K562 (cell line): ENCODE results near the gene CADM2. TPM values are rescaled to one million over a fixed set of nuclear protein-coding genes. Genes with fewer than 3 reads are reported as not detected.

Experiments used
- ATAC-seq: fragments of 200-7000 bp; cut with Tn5 transposase; 3 replicates; pipeline ENCODE4 v1.9.1; 2020; ENCODE audit warnings: moderate library complexity
- BruUV-seq: library from RNA; stranded (reverse); fragments of 400-500 nt; replicated peaks from 2 replicates; lab custom pipeline; 2021; lab: Mats Ljungman, UMichigan
- CTCF ChIA-PET: fragments of 300-600 bp; formaldehyde crosslinking; extraction: SDS; loops from one replicate; lab custom pipeline; 2021; ENCODE audit warnings: low intra/inter-chr PET ratio; lab: Yijun Ruan, JAX
- POLR2A ChIA-PET: fragments of 300-600, 350-650 bp; sonication (Branson Sonifier 250); formaldehyde crosslinking; extraction: SDS; loops from one replicate; lab custom pipeline; 2021; ENCODE audit warnings: antibody characterized with exemption, inconsistent platforms; lab: Yijun Ruan, JAX
- DNase-seq, 4 experiments: peaks; one replicate each; pipeline versions ENCODE4 v3.0.0 to v3.0.0-alpha.2; 2011 to 2018; ENCODE audit warnings: low spot score in 3 of 4, mixed read lengths in 3 of 4; ENCODE audit errors: extremely low read depth in 1 of 4
- FAIRE-seq: peaks from 2 replicates; lab custom pipeline; 2011; peaks lifted over from hg19 to GRCh38; lab: Jason Lieb, UNC
- H2AFZ ChIP-seq: 2 replicates; pipeline ENCODE4 v1.6.0; 2011; ENCODE audit warnings: low read depth, low read length, control low read depth, inconsistent platforms
- H3K27ac ChIP-seq: fragments of 200-600 bp; 3 replicates; pipeline ENCODE4 v1.8.0; 2011; ENCODE audit warnings: low read depth, mild to moderate bottlenecking, control low read depth, inconsistent platforms, low read length, moderate library complexity, mixed read lengths; ENCODE audit errors: extremely low read depth
- H3K27me3 ChIP-seq, 2 experiments: fragments of 300-600 bp in 1 of 2; 2 replicates in 1 of 2; 3 replicates in 1 of 2; pipeline versions ENCODE4 v1.6.0 to v1.8.0; 2011; ENCODE audit warnings: inconsistent platforms in 2 of 2, low read length in 2 of 2, mild to moderate bottlenecking in 1 of 2, mixed read lengths in 1 of 2, moderate library complexity in 1 of 2; ENCODE audit not compliant: control insufficient read depth in 2 of 2, insufficient read depth in 2 of 2
- H3K36me3 ChIP-seq: fragments of 300-600 bp; 3 replicates; pipeline ENCODE4 v1.8.0; 2011; ENCODE audit warnings: mild to moderate bottlenecking, low read length, inconsistent platforms; ENCODE audit not compliant: control insufficient read depth, insufficient read depth
- H3K4me1 ChIP-seq, 2 experiments: fragments of 200-600 bp in 1 of 2; replicated peaks in 1 of 2; 2 replicates in 1 of 2; 3 replicates in 1 of 2; pipeline versions ENCODE4 v1.5.1 to v1.8.0; 2011; ENCODE audit warnings: inconsistent platforms in 2 of 2, low read length in 2 of 2, mild to moderate bottlenecking in 1 of 2, mixed read lengths in 1 of 2, moderate library complexity in 1 of 2; ENCODE audit not compliant: control insufficient read depth in 2 of 2, insufficient read depth in 2 of 2
- H3K4me2 ChIP-seq: 2 replicates; pipeline ENCODE4 v1.6.1; 2011; ENCODE audit warnings: low read length, control low read depth, inconsistent platforms, mixed read lengths; ENCODE audit not compliant: insufficient read depth
- H3K4me3 ChIP-seq: fragments of 200-600 bp; sonication (generic), shearing (Covaris generic); 2 replicates; pipeline ENCODE4 v1.5.1; 2016; ENCODE audit warnings: control low read depth, inconsistent platforms
- H3K79me2 ChIP-seq: fragments of 200-600 bp; 3 replicates; pipeline ENCODE4 v1.8.0; 2011; ENCODE audit warnings: low read length, inconsistent platforms; ENCODE audit not compliant: control insufficient read depth, insufficient read depth
- H3K9ac ChIP-seq, 2 experiments: 2 replicates each; pipeline versions ENCODE4 v1.6.0 to v1.6.1; 2011; ENCODE audit warnings: low read depth in 2 of 2, low read length in 2 of 2, control low read depth in 1 of 2, inconsistent platforms in 1 of 2, mild to moderate bottlenecking in 1 of 2, mixed read lengths in 1 of 2; ENCODE audit not compliant: insufficient read depth in 1 of 2
- H3K9me1 ChIP-seq: one replicate; pipeline ENCODE4 v1.6.0; 2011; ENCODE audit warnings: inconsistent platforms, mild to moderate bottlenecking, low read length, moderate library complexity; ENCODE audit not compliant: control insufficient read depth, insufficient read depth
- H3K9me3 ChIP-seq: replicated peaks from 2 replicates; pipeline ENCODE4 v1.5.1; 2011; ENCODE audit warnings: low read depth, low read length, inconsistent platforms; ENCODE audit not compliant: control insufficient read depth, insufficient read depth
- H4K20me1 ChIP-seq: replicated peaks from 2 replicates; pipeline ENCODE4 v1.6.1; 2011; ENCODE audit warnings: low read length, inconsistent platforms, mixed read lengths; ENCODE audit not compliant: control insufficient read depth, insufficient read depth
- CCNT2 ChIP-seq: IDR thresholded peaks from 2 replicates; pipeline ENCODE4 v1.6.1; 2011; ENCODE audit warnings: borderline replicate concordance, low read depth, mild to moderate bottlenecking, moderate library complexity, mixed read lengths, low read length; ENCODE audit not compliant: insufficient read length; ENCODE audit errors: extremely low read depth
- CREB3L1 ChIP-seq: fragments of 450-650 bp; IDR thresholded peaks from 2 replicates; pipeline ENCODE4 v1.6.1; 2014; ENCODE audit warnings: low read depth, mild to moderate bottlenecking, moderate library complexity, borderline replicate concordance
- FOXM1 ChIP-seq, 2 experiments: fragments of 450-650 bp in 1 of 2; sonication (generic) in 1 of 2; formaldehyde crosslinking in 1 of 2; IDR thresholded peaks; 2 replicates each; pipeline versions ENCODE4 v1.6.1 to v1.9.0; 2017 to 2022; ENCODE audit warnings: low read depth in 2 of 2, mild to moderate bottlenecking in 2 of 2, missing genetic modification reagents in 1 of 2, moderate library complexity in 1 of 2
- HEY1 ChIP-seq: fragments of 250-450 bp; sonication (Bioruptor Pico); IDR thresholded peaks from 2 replicates; pipeline ENCODE4 v1.5.0; 2020; ENCODE audit warnings: mild to moderate bottlenecking, moderate library complexity, borderline replicate concordance
- IRF9 ChIP-seq: fragments of 450-650 bp; IDR thresholded peaks from 2 replicates; pipeline ENCODE4 v1.6.1; 2016; ENCODE audit warnings: missing biosample characterization, missing genetic modification characterization
- KDM4B ChIP-seq, 2 experiments: fragments of 450-650 bp in 1 of 2; sonication (generic) in 1 of 2; IDR thresholded peaks; 2 replicates each; pipeline ENCODE4 v1.6.1; 2016 to 2017; ENCODE audit warnings: borderline replicate concordance in 2 of 2, antibody characterized with exemption in 1 of 2, low read depth in 1 of 2, mild to moderate bottlenecking in 1 of 2
- RFX7 ChIP-seq: fragments of 250-450 bp; sonication (Bioruptor Pico); IDR thresholded peaks from 2 replicates; pipeline ENCODE4 v1.5.1; 2021; ENCODE audit warnings: mild to moderate bottlenecking
- SMARCE1 ChIP-seq: fragments of 450-650 bp; IDR thresholded peaks from 2 replicates; pipeline ENCODE4 v1.7.1; 2016; ENCODE audit warnings: mild to moderate bottlenecking
- SOX6 ChIP-seq: fragments of 450-650 bp; IDR thresholded peaks from 2 replicates; pipeline ENCODE4 v1.6.1; 2014; ENCODE audit warnings: mild to moderate bottlenecking
- TFE3 ChIP-seq: fragments of 450-650 bp; formaldehyde crosslinking; IDR thresholded peaks from 2 replicates; pipeline ENCODE4 v1.4.0; 2020; ENCODE audit warnings: mild to moderate bottlenecking, mixed read lengths
- THRA ChIP-seq: fragments of 450-650 bp; IDR thresholded peaks from 2 replicates; pipeline ENCODE4 v1.6.1; 2017; ENCODE audit warnings: mild to moderate bottlenecking, moderate library complexity
- TOE1 ChIP-seq, 2 experiments: fragments of 450-650 bp in 1 of 2; sonication (generic) in 1 of 2; formaldehyde crosslinking in 1 of 2; IDR thresholded peaks; 2 replicates each; pipeline versions ENCODE4 v1.7.1 to v1.8.0; 2016 to 2022; ENCODE audit warnings: borderline replicate concordance in 2 of 2, mild to moderate bottlenecking in 2 of 2, antibody characterized with exemption in 1 of 2, inconsistent platforms in 1 of 2, low read depth in 1 of 2, missing genetic modification reagents in 1 of 2, moderate library complexity in 1 of 2
- TRIM28 ChIP-seq: fragments of 450-650 bp; IDR thresholded peaks from 2 replicates; pipeline ENCODE4 v1.6.1; 2017
- ZNF232 ChIP-seq: sonication (generic); formaldehyde crosslinking; IDR thresholded peaks from 2 replicates; pipeline ENCODE4 v1.8.0; 2022; ENCODE audit warnings: mild to moderate bottlenecking, missing genetic modification reagents
- ZNF764 ChIP-seq: fragments of 250-450 bp; sonication (Bioruptor Pico); IDR thresholded peaks from 2 replicates; pipeline ENCODE4 v1.4.0; 2020; ENCODE audit warnings: low read depth, mild to moderate bottlenecking, moderate library complexity
- WGBS: fragments of 100-300 bp; shearing (Covaris generic); methylation state at CpG from one replicate; pipeline ENCODE4 v1.1.6; 2016; ENCODE audit warnings: low coverage, mixed read lengths; ENCODE audit not compliant: insufficient coverage; ENCODE audit errors: missing lambda C conversion rate; 5-methylcytosine and 5-hydroxymethylcytosine counted together
- in situ Hi-C: fragments of 300-500 bp; cut with MboI; formaldehyde crosslinking; loops from 4 replicates; pipeline ENCODE4 v1.15.0; 2018; ENCODE audit warnings: inconsistent platforms, mixed read lengths
- intact Hi-C: fragments of 100-400 bp; cut with micrococcal nuclease; formaldehyde crosslinking; loops from 2 replicates; pipeline ENCODE4 v1.14.2; 2022
- polyA plus RNA-seq, 8 experiments: library from polyadenylated mRNA; depleted of rRNA in 4 of 8; stranded (reverse) in 5 of 8; unstranded in 3 of 8; fragments of >200 nt; fragmentation: Nextera tagmentation in 2 of 8; fragmentation: Illumina TruSeq in 1 of 8; extraction: Ambion mirVana in 2 of 8; extraction: Trizol in 1 of 8; gene quantifications; 2 replicates each; pipeline versions ENCODE4 v1.2.1 to v1.2.3, GENCODE V29; 2011 to 2014; ENCODE audit warnings: inconsistent platforms in 1 of 8, missing spikeins in 1 of 8
- total RNA-seq, 7 experiments: library from RNA; depleted of rRNA in 6 of 7; stranded (reverse); fragments of >200 nt in 6 of 7; fragmentation: Illumina TruSeq in 2 of 7; extraction: Trizol in 2 of 7; gene quantifications; 2 replicates each; pipeline versions ENCODE4 v1.2.1 to v1.2.3, GENCODE V29; 2011 to 2021; ENCODE audit warnings: low replicate concordance in 1 of 7

Gene CADM2
- total and polyA plus RNA-seq, 9 of the 15 experiments (the other 6 are each of a cell fraction or from before 2014, with no cell fraction given) = 0.11 to 3.2 (median 0.95) TPM

GRCh38 chr3:85050821-85051220 is 92.0 kb downstream of the CADM2 start (continued):
- no peak for TF ChIP-seq TOE1 (IDR thresholded peaks at IDR 0.05; ENCODE audit: borderline replicate concordance)
- no peak for TF ChIP-seq TOE1 (CRISPR knock-in tag; IDR thresholded peaks at IDR 0.05; ENCODE audit: borderline replicate concordance, low read depth)
- TF ChIP-seq CREB3L1 = no peak
- no peak for TF ChIP-seq SMARCE1
- TF ChIP-seq IRF9 (tag) = no peak
- TF ChIP-seq TRIM28 = no peak
- no peak for TF ChIP-seq SOX6

- no TSS peak for BruUV-seq
- POLR2A ChIA-PET = no interaction called here
- FAIRE-seq = no peak
- no peak for TF ChIP-seq ZNF232 (CRISPR knock-in tag)
- TF ChIP-seq KDM4B (IDR thresholded peaks at IDR 0.05; ENCODE audit: borderline replicate concordance in 2 of 2, low read depth in 1 of 2) = no peak
- no peak for TF ChIP-seq RFX7 (CRISPR knock-in tag)
- TF ChIP-seq FOXM1 (IDR thresholded peaks at IDR 0.05; ENCODE audit: low read depth) = no peak
- TF ChIP-seq FOXM1 (CRISPR knock-in tag; IDR thresholded peaks at IDR 0.05; ENCODE audit: low read depth) = no peak
- TF ChIP-seq THRA = no peak
- no peak for TF ChIP-seq HEY1 (CRISPR knock-in tag)
- no peak for TF ChIP-seq CCNT2
- no peak for TF ChIP-seq TFE3
- TF ChIP-seq ZNF764 (CRISPR knock-in tag) = no peak
Observed at GRCh38 chr3:85051786-85052185, 93.0 kb downstream of the CADM2 start.

More at GRCh38 chr3:85051786-85052185, 93.0 kb downstream of the CADM2 start:
- Histone ChIP-seq H3K4me1 (no peaks in the 10 kb centered on the region), H3K4me3 (no peak overlapping the region), H2AFZ (no peak overlapping the region), H3K9me3 (no peaks in the 10 kb centered on the region), H3K36me3 (no peaks in the 10 kb centered on the region), H3K9me1 (no peaks in the 10 kb centered on the region), H3K27me3 (no peaks in the 10 kb centered on the region), H3K9ac (no peak overlapping the region), H3K79me2 (no peaks in the 10 kb centered on the region), H3K27ac (no peak overlapping the region), H4K20me1 (no peaks in the 10 kb centered on the region), H3K4me2 (no peak overlapping the region)
- ATAC-seq = no peak
- intact Hi-C loops (no loop called here), in situ Hi-C loops (no loop called here)
- DNase-seq = no peak
- WGBS = 0% methylated on average over 1 of the region's 1 CpG
- CTCF ChIA-PET = no interaction called here
